Astrocyte of the cerebellum (primary cell): ENCODE measurements around the gene DROSHA.

Experiments
- DNase-seq: peaks from one replicate; pipeline ENCODE4 v3.0.0-alpha.2; 2011; ENCODE audit warnings: low read depth
- H3K4me3 ChIP-seq: 2 replicates; pipeline ENCODE4 v1.5.1; 2011; ENCODE audit warnings: mild to moderate bottlenecking, low read depth, low read length, moderate library complexity
- in situ Hi-C: cut with HindIII; loops from 2 replicates; pipeline ENCODE4 v1.10.0; 2017; ENCODE audit warnings: low sequenced_read_pairs
- TF ChIP-seq, protein P1 (sequence below): IDR thresholded peaks from 2 replicates; pipeline ENCODE4 v1.5.1; 2012; ENCODE audit warnings: low read length, low read depth, moderate library complexity, mild to moderate bottlenecking; ENCODE audit errors: missing control alignments

Gene DROSHA

DNA sequence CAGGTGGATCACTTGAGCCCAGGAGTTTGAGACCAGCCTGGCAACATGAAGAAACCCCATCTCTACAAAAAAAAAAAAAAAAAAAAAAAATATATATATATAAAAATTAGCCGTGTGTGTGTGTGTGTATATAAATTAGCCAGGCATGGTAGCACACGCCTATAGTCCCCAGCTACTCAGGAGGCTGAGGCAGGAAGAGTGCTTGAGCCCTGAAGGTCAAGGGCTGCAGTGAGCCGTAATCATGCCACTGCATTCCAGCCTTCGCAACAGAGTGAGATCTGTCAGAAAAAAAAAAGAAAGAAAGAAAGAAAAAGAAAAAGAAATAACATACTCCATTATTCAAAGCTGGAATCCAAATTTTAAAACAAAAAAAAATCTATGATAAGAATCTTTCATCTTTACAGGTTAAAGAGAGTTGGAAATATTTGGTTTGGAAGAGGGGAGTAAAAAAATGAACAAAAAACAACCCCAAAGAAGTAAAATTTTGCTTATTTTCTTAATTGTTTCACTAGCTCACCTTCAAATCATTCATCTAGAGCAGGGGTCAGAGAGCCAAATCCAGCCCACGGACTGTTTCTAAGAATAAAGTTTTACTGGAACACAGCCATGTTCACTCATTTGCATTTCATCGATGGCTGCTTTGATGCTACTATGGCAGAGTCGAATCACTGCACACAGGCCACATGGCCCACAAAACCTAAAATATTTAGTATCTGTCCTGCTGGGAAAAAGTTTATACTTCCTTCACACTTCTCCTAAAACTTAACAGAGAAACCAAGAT, 109.9 kb downstream of the DROSHA start:
- no peak overlapping the region for H3K4me3 ChIP-seq
- in situ Hi-C loops: no loop called here
- DNase-seq: no peak
- TF ChIP-seq, protein P1, sequence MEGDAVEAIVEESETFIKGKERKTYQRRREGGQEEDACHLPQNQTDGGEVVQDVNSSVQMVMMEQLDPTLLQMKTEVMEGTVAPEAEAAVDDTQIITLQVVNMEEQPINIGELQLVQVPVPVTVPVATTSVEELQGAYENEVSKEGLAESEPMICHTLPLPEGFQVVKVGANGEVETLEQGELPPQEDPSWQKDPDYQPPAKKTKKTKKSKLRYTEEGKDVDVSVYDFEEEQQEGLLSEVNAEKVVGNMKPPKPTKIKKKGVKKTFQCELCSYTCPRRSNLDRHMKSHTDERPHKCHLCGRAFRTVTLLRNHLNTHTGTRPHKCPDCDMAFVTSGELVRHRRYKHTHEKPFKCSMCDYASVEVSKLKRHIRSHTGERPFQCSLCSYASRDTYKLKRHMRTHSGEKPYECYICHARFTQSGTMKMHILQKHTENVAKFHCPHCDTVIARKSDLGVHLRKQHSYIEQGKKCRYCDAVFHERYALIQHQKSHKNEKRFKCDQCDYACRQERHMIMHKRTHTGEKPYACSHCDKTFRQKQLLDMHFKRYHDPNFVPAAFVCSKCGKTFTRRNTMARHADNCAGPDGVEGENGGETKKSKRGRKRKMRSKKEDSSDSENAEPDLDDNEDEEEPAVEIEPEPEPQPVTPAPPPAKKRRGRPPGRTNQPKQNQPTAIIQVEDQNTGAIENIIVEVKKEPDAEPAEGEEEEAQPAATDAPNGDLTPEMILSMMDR: no peak

DNA sequence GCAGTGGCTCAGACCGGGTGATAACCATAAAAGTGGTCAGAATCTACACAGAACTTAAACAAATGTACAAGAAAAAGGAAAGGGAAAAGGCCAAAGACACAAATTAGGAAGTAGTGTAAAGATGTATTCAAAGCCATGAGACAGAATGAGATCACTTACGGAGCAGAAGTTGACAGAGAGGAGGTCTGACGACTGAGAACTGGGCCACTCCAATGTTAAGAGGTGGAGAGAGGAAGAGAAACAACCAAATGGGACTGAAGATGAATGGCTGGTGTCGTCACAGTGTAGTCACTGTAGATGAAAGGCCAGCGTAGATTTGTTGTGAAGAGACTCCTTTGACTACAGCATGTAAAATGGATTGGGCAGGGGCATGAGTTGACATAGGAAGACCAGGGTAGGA, 114.4 kb downstream of the DROSHA start:
- in situ Hi-C loops: no loop called here
- TF ChIP-seq, protein P1: no peak
- H3K4me3 ChIP-seq: no peak overlapping the region
- DNase-seq: no peak

DNA sequence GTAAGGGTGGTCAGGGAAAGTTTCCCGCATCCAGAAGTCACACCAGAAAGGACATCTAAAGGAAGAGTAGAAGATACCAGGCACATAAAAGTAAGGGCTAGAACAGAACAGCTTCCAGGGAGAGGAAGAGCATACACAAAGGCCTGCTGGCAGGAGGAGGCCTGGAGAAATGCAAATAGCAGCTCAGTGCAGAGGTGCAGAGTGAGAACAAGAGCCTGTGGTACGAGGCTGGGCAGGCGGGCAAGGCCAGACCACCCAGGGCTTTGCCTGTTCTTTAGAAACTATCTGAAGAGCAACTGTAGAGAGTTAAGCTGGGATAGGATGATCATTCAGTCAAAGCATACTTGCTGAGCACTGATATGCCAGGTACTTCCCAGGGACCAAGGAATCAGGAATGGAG, 115.3 kb downstream of the DROSHA start:
- TF ChIP-seq, protein P1: no peak
- in situ Hi-C loops: no loop called here
- DNase-seq: no peak
- H3K4me3 ChIP-seq: no peak overlapping the region

- in situ Hi-C loops: no loop called here
Observed at GRCh38 chr5:31415960-31416359, 115.9 kb downstream of the DROSHA start.

DNA sequence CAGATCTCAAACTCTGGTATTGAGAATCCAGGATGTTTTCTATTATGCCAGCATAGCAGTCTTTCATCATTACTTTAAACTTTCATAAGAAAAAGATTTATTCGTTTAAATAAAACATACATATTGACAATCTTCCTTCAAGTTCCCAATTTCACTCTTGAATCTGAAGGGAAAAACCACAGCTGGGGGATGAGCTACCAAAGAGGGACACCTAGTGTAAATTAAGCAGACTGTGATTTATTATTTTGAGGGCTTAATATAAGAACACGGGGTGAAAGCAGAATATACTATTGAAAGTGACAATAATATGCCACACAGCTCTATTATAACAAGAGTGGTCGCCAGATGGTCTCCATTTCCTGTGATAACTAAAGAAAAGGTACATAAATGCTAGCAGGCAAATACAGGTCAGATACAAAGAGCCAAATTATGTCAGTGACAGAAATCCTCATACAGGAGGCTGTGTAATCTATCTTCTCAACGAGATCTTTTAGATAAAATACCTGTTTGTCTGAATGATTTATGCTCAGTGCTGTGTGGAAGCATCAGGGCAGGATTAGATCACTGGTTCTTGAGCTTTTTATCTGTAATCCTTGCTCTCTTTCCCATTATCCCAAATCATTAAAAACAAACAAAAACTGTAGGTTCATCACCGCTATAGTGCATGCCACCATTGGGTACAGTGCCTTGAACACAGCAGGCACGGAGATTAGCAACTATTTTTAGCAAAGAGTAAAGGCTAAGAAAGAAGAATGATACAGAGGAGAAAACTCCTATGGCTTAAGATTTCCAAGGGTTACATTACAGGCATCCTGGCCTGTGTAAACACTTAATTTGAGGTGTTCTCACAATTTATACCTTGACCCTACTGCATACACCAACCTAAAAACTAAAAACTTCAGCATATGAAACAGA, 116.6 kb downstream of the DROSHA start:
- TF ChIP-seq, protein P1: no peak
- in situ Hi-C loops: no loop called here
- no peak overlapping the region for H3K4me3 ChIP-seq
- DNase-seq: no peak

More at GRCh38 chr5:31415960-31416359, 115.9 kb downstream of the DROSHA start:
- no peak for DNase-seq
- no peak overlapping the region for H3K4me3 ChIP-seq
- TF ChIP-seq, protein P1: no peak

DNA sequence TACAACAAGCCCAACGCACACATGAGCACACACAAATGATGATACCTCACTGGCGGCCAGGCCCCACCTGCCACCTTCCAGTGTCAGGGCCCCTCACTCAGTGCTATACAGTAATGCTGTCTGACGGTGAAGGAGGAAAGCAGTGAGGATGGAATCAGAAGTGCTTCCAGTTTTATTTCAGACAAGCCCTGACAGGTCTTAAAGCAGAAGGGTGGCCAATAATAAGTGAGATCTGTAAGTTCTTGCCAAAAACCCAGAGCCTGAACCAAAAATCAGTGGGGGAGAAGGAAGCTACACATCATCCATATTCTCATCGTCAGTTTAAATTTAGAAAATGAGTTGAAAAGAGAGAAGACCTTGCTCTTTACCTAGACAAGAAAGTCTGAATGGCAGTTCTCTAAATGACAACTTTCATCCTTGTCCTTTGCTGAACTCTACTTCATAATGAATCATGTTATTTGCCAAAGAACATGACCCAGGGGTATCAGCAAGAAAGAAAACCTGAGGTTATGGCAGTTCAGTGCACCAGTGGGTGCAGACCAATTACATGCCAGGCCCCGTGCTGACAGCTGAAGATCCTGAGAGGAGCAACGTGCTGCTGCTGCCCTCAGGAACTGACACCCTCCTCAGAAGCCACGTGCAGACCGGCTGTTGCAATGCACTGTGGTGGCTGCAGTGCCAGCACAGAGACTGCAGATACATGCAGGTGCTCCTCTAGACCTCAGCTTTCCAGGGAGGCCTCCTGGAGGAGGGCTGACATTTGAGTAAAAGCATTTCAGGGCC, 118.7 kb downstream of the DROSHA start:
- DNase-seq: no peak
- H3K4me3 ChIP-seq: no peak overlapping the region
- TF ChIP-seq, protein P1: no peak
- in situ Hi-C loops: loop anchor here (5.0 kb wide), 1 partner anchor 51 kb away; no protein-coding TSS in a partner anchor
